Muscle of leg (tissue), 11 donors: ENCODE data around the gene ZDHHC6. TPM values are rescaled to one million over a fixed set of nuclear protein-coding genes. Genes with fewer than 3 reads are reported as not detected.
"Not testable (repeated sequence)": the region's sequence is repeated elsewhere in the genome, so short reads cannot be mapped to it uniquely, and the experiment has no call there.

Source experiments
- DNase-seq: peaks from one replicate; pipeline ENCODE4 v3.0.0; 2013
- H3K27ac ChIP-seq: one replicate; pipeline ENCODE4 v1.5.1; 2013; ENCODE audit warnings: mild to moderate bottlenecking, low read length, control low read depth
- H3K27me3 ChIP-seq: one replicate; pipeline ENCODE4 v1.6.1; 2013; ENCODE audit warnings: low read length; ENCODE audit not compliant: control insufficient read depth, insufficient read depth
- H3K36me3 ChIP-seq: one replicate; pipeline ENCODE4 v1.6.1; 2013; ENCODE audit warnings: low read length; ENCODE audit not compliant: control insufficient read depth, insufficient read depth
- H3K4me1 ChIP-seq: one replicate; pipeline ENCODE4 v1.6.1; 2013; ENCODE audit warnings: low read length; ENCODE audit not compliant: control insufficient read depth, insufficient read depth
- H3K4me3 ChIP-seq: one replicate; pipeline ENCODE4 v1.5.1; 2013; ENCODE audit warnings: low read length, control low read depth
- H3K9me3 ChIP-seq: replicated peaks from 2 replicates; pipeline ENCODE4 v1.6.1; 2013; ENCODE audit warnings: low read depth, low read length; ENCODE audit not compliant: control insufficient read depth
- WGBS: methylation state at CpG from one replicate; pipeline ENCODE4 v1.1.5; 2013; ENCODE audit warnings: missing lambda C conversion rate; ENCODE audit not compliant: insufficient coverage; 5-methylcytosine and 5-hydroxymethylcytosine counted together
- polyA plus RNA-seq, 8 donors: library from polyadenylated mRNA; unstranded; fragments of 120-200 nt; gene quantifications; one replicate each; pipeline versions ENCODE4 v1.2.1 to v1.2.3, GENCODE V29; 2013; ENCODE audit warnings: inconsistent platforms in 1 of 8, low replicate concordance in 1 of 8; ENCODE audit not compliant: insufficient read length in 8 of 8, insufficient read depth in 1 of 8
- total RNA-seq: library from RNA; stranded (reverse); fragments of 120-200 nt; gene quantifications from one replicate; pipeline ENCODE4 v1.2.4, GENCODE V29; 2013

Gene ZDHHC6
- total and polyA plus RNA-seq, 9 donors, result 23.4 to 36.6 (median 30.4) TPM

DNA sequence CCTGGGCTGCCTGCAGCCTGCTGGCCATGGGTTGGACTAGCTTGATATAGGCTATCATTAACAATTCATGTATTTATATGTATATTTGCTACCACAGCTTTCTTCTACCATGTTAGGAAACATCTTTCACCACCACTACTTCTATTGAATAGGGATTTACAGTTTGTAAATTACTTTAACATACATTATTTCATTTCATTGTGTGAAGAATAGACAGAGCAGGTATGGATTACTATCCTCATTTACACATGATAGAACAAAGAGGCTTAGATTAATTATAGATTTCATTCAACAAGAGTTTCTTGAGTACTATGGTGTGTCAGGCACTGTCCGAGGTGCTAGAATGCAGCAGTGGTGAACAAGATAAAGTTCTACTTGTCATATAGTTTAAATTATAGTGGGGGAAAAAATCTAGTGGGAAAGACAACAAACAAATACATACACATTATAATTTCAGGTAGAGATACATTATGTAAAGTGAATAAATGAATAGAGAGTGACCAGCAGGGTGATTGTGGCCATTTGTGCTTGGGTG, 20.9 kb upstream of the ZDHHC6 start:
- Histone ChIP-seq H3K27ac (no peak overlapping the region), H3K36me3 (peaks cover 8% of the 10 kb centered on the region), H3K4me3 (no peak overlapping the region), H3K27me3 (no peaks in the 10 kb centered on the region), H3K9me3 (no peaks in the 10 kb centered on the region), H3K4me1 (no peaks in the 10 kb centered on the region)
- no CpG with 5 or more reads among the region's 1 CpG for WGBS
- DNase-seq, result no peak

DNA sequence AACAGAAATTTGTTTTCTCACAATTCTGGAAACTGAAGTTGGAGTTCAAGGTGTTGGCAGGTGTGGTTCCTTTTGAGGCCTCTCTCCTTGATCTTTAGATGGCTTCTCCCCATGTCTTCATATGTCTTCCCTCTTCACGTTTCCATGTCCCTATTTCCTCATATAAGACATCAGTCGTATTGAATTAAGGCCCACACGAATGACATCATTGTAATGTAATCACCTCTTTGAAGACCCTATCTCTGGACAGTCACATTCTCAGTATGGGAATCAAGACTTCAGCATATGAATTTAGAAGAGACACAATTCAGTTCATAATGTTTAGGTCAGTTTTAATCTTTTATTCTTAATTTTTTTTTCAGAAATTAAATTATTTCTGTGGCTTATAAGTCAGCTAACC, 20.1 kb upstream of the ZDHHC6 start:
- no peak for DNase-seq
- Histone ChIP-seq H3K4me3 (no peak overlapping the region), H3K4me1 (no peaks in the 10 kb centered on the region), H3K9me3 (no peaks in the 10 kb centered on the region), H3K27me3 (no peaks in the 10 kb centered on the region), H3K27ac (no peak overlapping the region), H3K36me3 (peaks cover 8% of the 10 kb centered on the region)
- 100% methylated on average over 1 of the region's 3 CpGs for WGBS

DNA sequence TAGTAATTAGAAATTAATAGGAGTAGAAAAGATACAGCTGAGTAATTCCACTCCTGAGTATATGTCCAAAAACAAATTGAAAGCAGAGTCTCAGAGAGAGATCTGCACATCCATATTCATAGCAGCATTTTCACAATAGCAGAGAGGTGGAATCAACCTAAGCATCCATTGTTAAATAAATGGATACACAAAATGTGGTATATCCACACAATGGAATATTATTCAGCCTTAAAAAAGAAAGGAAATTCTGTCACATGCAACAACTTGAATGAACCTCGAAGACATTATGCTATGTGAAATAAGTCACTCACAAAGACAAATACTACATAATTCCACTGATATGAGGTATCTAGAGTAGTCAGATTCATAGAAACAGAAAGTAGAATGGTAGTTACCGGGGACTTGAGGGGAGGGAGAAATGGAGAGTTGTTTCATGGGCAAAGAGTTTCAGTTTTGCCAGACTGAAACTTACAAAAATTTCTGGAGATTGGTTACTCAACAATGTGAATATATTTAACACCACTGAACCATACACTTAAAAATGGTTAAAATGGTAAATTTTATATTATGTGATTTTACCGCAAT, 18.7 kb upstream of the ZDHHC6 start:
- Histone ChIP-seq H3K27ac (no peak overlapping the region), H3K27me3 (no peaks in the 10 kb centered on the region), H3K36me3 (peaks cover 8% of the 10 kb centered on the region), H3K4me3 (no peak overlapping the region), H3K4me1 (no peaks in the 10 kb centered on the region), H3K9me3 (no peaks in the 10 kb centered on the region)
- WGBS, result no CpG with 5 or more reads among the region's 3 CpGs
- no peak for DNase-seq

DNA sequence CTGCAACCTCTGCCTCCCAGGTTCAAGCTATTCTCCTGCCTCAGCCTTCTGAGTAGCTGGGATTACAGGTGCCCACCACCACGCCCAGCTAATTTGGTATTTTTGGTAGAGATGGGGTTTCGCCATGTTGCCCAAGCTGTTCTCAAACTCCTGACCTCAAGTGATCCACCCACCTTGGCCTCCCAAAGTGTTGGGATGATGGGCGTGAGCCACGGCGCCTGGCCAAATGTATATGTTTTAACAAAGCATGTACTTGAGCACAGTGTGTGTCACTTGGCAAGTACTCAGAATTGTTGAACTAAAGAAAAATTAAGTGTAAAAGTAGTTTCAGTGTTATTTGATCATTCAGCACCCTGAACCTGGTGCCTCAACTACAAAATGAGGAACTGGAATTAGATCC, 17.4 kb upstream of the ZDHHC6 start:
- not testable (repeated sequence) for H3K4me1 ChIP-seq, H3K27me3 ChIP-seq, H3K4me3 ChIP-seq, H3K27ac ChIP-seq, DNase-seq, H3K9me3 ChIP-seq
- 100% methylated on average over 2 of the region's 5 CpGs for WGBS
- peaks cover 10% of the 10 kb centered on the region for H3K36me3 ChIP-seq

DNA sequence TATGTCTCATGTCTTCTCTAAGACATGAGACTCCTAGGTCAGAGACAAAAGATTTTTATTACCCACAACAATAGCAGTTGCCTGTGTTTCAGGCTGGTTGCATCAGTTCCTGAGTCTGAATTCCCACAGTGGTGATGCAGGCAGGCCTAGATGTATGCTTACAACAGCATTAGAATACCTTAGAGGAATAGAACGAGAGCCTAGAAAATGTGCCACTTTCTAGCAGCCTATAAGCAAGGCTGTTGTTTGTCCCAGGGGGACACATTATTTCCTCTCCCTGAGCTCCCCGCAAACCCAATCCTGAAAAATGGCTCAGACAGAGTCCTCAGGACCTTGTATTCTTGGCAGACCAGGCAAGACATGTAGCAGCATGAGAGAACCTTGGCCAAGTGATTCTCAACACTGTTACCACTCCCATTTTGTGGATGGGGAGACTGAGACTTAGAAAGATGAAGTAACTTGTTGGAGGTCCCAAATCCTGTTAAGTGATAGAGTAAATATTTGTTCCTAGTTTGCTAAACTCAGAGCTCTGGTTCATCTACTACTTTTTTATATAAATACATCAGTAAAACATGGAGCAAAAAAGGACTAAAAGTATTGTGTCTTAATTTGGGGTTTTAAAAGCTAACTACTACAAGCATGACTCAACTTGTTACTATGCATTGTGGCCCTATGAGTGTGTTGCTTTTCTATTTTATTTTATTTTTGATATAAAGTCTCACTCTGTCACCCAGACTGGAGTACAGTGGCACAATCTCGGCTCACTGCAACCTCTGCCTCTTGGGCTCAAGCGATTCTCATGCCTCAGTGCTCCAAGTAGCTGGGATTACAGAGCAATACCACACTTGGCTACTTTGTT, 14.5 kb upstream of the ZDHHC6 start:
- no peaks in the 10 kb centered on the region for H3K4me1 ChIP-seq
- no peaks in the 10 kb centered on the region for H3K27me3 ChIP-seq
- peaks cover 10% of the 10 kb centered on the region for H3K36me3 ChIP-seq
- WGBS, result 89% methylated on average over 1 of the region's 4 CpGs
- no peaks in the 10 kb centered on the region for H3K9me3 ChIP-seq
- DNase-seq, result no peak
- no peak overlapping the region for H3K27ac ChIP-seq
- H3K4me3 ChIP-seq, result no peak overlapping the region

DNA sequence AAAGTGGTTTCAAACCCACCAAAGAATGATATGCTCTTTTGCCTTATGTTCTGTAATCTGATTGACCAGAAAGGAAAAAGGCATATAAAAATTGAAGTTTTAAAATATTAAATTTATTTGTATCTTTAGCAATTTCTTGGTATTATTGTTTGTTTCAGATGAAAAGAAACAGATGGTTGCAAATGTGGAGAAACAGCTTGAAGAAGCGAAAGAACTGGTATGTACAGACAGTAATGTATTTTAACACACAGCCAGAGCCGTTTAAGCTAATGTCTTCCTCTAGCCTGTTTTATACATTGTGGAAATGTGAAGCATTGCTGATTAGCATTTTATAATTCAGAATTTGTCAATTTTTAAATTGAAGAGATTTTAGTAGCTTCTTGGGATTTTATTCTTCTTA, 13.7 kb upstream of the ZDHHC6 start:
- no peaks in the 10 kb centered on the region for H3K4me1 ChIP-seq
- no peaks in the 10 kb centered on the region for H3K9me3 ChIP-seq
- no peak for DNase-seq
- peaks cover 10% of the 10 kb centered on the region for H3K36me3 ChIP-seq
- WGBS, result no CpG with 5 or more reads among the region's 2 CpGs
- no peak overlapping the region for H3K4me3 ChIP-seq
- no peak overlapping the region for H3K27ac ChIP-seq
- no peaks in the 10 kb centered on the region for H3K27me3 ChIP-seq

DNA sequence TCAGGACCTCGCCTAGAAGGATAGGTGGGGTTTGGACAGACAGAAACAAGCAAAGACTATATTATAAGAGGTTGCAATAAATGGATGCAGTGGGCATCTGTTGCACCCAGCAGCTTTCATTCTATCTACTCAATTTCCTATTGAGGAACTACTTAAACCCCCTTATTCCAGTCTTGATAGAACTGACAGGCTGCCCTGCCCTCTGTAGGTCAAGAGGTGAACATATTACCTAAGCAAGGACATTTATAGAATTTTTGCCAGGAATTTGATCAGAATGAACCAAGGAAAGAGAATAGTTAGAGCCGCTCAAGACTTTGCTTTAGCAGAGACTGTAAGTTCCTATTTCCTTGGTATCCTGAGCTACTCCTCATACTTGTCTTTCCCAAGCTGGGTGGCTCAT, 9.8 kb upstream of the ZDHHC6 start:
- H3K27ac ChIP-seq, result no peak overlapping the region
- DNase-seq, result no peak
- peaks cover 3% of the 10 kb centered on the region for H3K36me3 ChIP-seq
- no peaks in the 10 kb centered on the region for H3K4me1 ChIP-seq
- 83% methylated on average over 1 of the region's 2 CpGs for WGBS
- no peaks in the 10 kb centered on the region for H3K9me3 ChIP-seq
- no peak overlapping the region for H3K4me3 ChIP-seq
- no peaks in the 10 kb centered on the region for H3K27me3 ChIP-seq

DNA sequence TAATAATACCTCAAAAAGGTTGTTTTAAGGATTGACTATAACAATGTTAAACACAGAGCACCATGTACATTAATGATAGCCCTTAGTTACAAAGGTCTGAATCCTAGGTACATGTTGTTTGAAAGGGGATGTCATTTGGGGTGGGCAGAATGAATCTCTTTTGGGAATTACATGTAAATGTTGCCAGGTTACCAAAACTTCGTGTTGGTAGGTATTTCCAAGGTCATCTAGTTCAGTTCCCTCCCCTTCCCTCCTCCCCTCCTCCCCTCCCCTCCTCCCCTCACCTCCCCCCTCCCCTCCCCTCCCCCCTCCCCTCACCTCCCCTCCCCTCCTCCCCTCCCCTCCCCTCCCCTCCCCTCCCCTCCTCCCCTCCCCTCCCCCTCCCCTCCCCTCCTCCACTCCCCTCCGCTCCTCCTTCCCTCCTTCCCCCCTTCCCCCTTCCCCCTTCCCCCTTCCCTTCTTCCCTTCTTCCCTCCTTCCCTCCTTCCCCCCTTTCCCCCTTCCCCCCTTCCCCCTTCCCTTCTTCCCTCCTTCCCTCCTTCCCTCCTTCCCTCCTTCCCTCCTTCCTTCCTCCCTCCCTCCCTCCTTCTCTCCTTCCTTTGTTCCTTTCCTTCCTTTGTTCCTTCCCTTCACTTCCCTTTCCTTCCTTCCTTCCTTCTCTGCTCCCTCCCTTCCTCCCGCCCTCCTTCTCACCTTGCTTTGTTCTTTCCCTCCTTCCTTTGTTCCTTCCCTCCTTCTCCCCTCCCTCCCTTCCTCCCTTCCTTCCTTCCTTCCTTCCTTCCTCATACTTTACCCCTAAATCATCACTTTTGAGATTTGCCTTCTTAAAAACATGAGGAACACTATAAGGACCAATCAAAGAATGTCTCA, 8.4 kb upstream of the ZDHHC6 start:
- H3K27me3 ChIP-seq, result no peaks in the 10 kb centered on the region
- no peaks in the 10 kb centered on the region for H3K9me3 ChIP-seq
- no peak overlapping the region for H3K27ac ChIP-seq
- H3K4me3 ChIP-seq, result no peak overlapping the region
- H3K36me3 ChIP-seq, result peaks cover 3% of the 10 kb centered on the region
- H3K4me1 ChIP-seq, result no peaks in the 10 kb centered on the region
- DNase-seq, result no peak
- 100% methylated on average over 1 of the region's 3 CpGs for WGBS

DNA sequence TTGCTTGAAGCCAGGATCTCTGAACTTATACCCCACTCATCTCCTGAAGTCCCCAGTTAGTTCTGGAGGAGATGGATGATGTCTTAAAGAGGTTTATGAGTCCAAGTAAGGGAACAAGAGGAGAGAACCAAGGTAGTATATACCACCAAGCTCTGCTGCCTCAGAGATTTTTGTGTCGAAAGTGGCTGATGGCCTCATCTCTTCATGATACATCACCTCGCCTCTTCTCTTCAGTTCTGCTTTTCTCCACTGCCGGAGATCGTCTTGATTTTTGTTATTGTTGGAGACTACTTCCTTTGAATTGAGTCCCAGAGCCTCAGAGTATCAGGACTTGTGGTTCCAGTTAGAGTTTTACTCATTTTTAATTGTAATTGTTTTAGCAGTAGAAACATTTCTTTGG, 2.2 kb upstream of the ZDHHC6 start:
- no peaks in the 10 kb centered on the region for H3K27me3 ChIP-seq
- H3K4me3 ChIP-seq, result no peak overlapping the region
- H3K27ac ChIP-seq, result no peak overlapping the region
- H3K9me3 ChIP-seq, result no peaks in the 10 kb centered on the region
- DNase-seq, result no peak
- WGBS, result no CpG with 5 or more reads among the region's 4 CpGs
- H3K4me1 ChIP-seq, result peaks cover 6% of the 10 kb centered on the region
- H3K36me3 ChIP-seq, result peaks cover 4% of the 10 kb centered on the region

DNA sequence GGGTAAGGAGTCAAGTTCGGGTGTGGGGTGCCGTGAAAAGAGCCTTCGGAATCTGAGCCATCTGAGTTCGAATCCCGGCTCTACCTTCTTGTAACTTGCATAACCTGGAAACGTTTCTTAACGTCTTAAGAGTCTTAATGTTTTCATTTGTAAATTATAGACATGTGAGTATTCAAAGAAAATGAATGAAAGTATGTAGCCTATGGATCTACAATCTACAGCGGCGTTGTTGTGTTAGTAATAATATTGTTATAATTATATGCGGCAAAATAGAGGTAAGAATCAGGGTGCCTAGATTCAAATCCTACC, 860 bp upstream of the ZDHHC6 start:
- no peaks in the 10 kb centered on the region for H3K27me3 ChIP-seq
- H3K4me1 ChIP-seq, result peaks cover 6% of the 10 kb centered on the region
- peak overlapping the region; percentile 97 for H3K4me3 ChIP-seq
- WGBS, result 10% methylated on average over 4 of the region's 10 CpGs
- peaks cover 7% of the 10 kb centered on the region for H3K36me3 ChIP-seq
- peak overlapping the region; percentile 86 for H3K27ac ChIP-seq
- DNase-seq, result no peak
- H3K9me3 ChIP-seq, result no peaks in the 10 kb centered on the region
